ENCODE measurements around the gene KMT2B.

KMT2B gene

GRCh38 chr19:35729763-35730162 is 12.0 kb downstream of the KMT2B start:
- no peak for TF ChIP-seq CTCF (IDR thresholded peaks at IDR 0.05; ENCODE audit: insufficient read depth, low read length, missing control alignments)
- H3K4me3 ChIP-seq (ENCODE audit: low read depth, low read length) = no peak overlapping the region
- CTCF ChIA-PET = no interaction called here
- no peak for DNase-seq (ENCODE audit: low read depth, low spot score)
- POLR2A ChIA-PET = interaction anchor here (0.7 to 1.5 kb wide), 2 partner anchors 10 to 11 kb away, joined by 3 to 6 read pairs; no protein-coding TSS in a partner anchor

- POLR2A ChIA-PET = interaction anchor here (0.6 to 1.5 kb wide), 3 partner anchors 10 to 15 kb away, joined by 3 read pairs; partner anchors contain the start of gene PSENEN
- TF ChIP-seq CTCF (IDR thresholded peaks at IDR 0.05; ENCODE audit: insufficient read depth, low read length, missing control alignments) = no peak
- no peak for DNase-seq (ENCODE audit: low read depth, low spot score)
- no peak overlapping the region for H3K4me3 ChIP-seq (ENCODE audit: low read depth, low read length)
- CTCF ChIA-PET = no interaction called here
Observed at GRCh38 chr19:35730326-35730725, 12.5 kb downstream of the KMT2B start.

GRCh38 chr19:35731353-35731752 is 13.6 kb downstream of the KMT2B start:
- DNase-seq (ENCODE audit: low read depth, low spot score) = no peak
- TF ChIP-seq CTCF (IDR thresholded peaks at IDR 0.05; ENCODE audit: insufficient read depth, low read length, missing control alignments) = no peak
- POLR2A ChIA-PET = interaction anchor here (0.6 to 1.5 kb wide), 2 partner anchors 14 to 85 kb away, joined by 3 read pairs; partner anchors contain the start of gene PSENEN
- no peak overlapping the region for H3K4me3 ChIP-seq (ENCODE audit: low read depth, low read length)
- CTCF ChIA-PET = no interaction called here

- no peak for TF ChIP-seq CTCF (IDR thresholded peaks at IDR 0.05; ENCODE audit: insufficient read depth, low read length, missing control alignments)
- POLR2A ChIA-PET = interaction anchor here (1.5 kb wide), 1 partner anchor 14 kb away, joined by 3 read pairs; the partner anchor contains the start of gene PSENEN
- DNase-seq (ENCODE audit: low read depth, low spot score) = no peak
- CTCF ChIA-PET = interaction anchor here (1.0 kb wide), 1 partner anchor 12 kb away, joined by 3 read pairs; no protein-coding TSS in a partner anchor
- no peak overlapping the region for H3K4me3 ChIP-seq (ENCODE audit: low read depth, low read length)
Observed at GRCh38 chr19:35731779-35732405, 14.1 kb downstream of the KMT2B start.

- ChIA-PET CTCF (interaction anchor here (1.0 kb wide), 1 partner anchor 13 kb away, joined by 3 read pairs; no protein-coding TSS in a partner anchor), POLR2A (no interaction called here)
- no peak overlapping the region for H3K4me3 ChIP-seq (ENCODE audit: low read depth, low read length)
- TF ChIP-seq CTCF (IDR thresholded peaks at IDR 0.05; ENCODE audit: insufficient read depth, low read length, missing control alignments) = no peak
- no peak for DNase-seq (ENCODE audit: low read depth, low spot score)
Observed at GRCh38 chr19:35732540-35733179, 14.9 kb downstream of the KMT2B start.
